Tibial artery (tissue), 4 donors: ENCODE data around the gene CDA.

Source experiments
- DNase-seq, 2 donors: peaks; one replicate each; pipeline ENCODE4 v3.0.0-alpha.2; 2019
- H3K27ac ChIP-seq, 2 donors: fragments of 200-600 bp; sonication (generic) in 1 of 2; 1 replicate in 1 of 2; 2 replicates in 1 of 2; pipeline ENCODE4 v1.5.1; 2018 to 2019; ENCODE audit warnings: mild to moderate bottlenecking in 1 of 2
- H3K27me3 ChIP-seq, 2 donors: fragments of 200-600 bp; sonication (generic) in 1 of 2; one replicate each; pipeline versions ENCODE4 v1.5.1 to v1.6.0; 2016 to 2019
- H3K36me3 ChIP-seq, 3 donors: fragments of 200-600 bp; sonication (generic) in 2 of 3; one replicate each; pipeline ENCODE4 v1.5.1; 2016 to 2019; ENCODE audit warnings: mild to moderate bottlenecking in 2 of 3
- H3K4me1 ChIP-seq, 4 donors: fragments of 200-600 bp; sonication (generic) in 2 of 4; 1 replicate in 3 of 4; 2 replicates in 1 of 4; pipeline ENCODE4 v1.5.1; 2016 to 2019
- H3K4me3 ChIP-seq, 2 donors: fragments of 200-600 bp; sonication (generic) in 1 of 2; 1 replicate in 1 of 2; 2 replicates in 1 of 2; pipeline ENCODE4 v1.5.1; 2018 to 2019; ENCODE audit warnings: mild to moderate bottlenecking in 2 of 2
- H3K9me3 ChIP-seq, 3 donors: fragments of 200-600 bp; sonication (generic) in 1 of 3; one replicate each; pipeline ENCODE4 v1.5.1; 2016 to 2019
- CTCF ChIP-seq, 2 experiments: fragments of 200-600 bp in 1 of 2; fragments of 450-650 bp in 1 of 2; IDR thresholded peaks; one replicate each; pipeline ENCODE4 v1.5.1; 2017 to 2019; ENCODE audit warnings: antibody characterized with exemption in 2 of 2, mild to moderate bottlenecking in 1 of 2, moderate library complexity in 1 of 2
- intact Hi-C: fragments of 100-400 bp; cut with DNase I; formaldehyde crosslinking; loops from one replicate; pipeline ENCODE4 v1.15.0; 2023; ENCODE audit warnings: low total_unique reads

The CDA gene

GRCh38 chr1:20666146-20666545, 77.2 kb downstream of the CDA start:
- Histone ChIP-seq H3K27ac (no peak overlapping the region), H3K4me1 (peaks cover 0 to 9% (median 4%) of the 10 kb centered on the region in 4 donors), H3K9me3 (no peaks in the 10 kb centered on the region), H3K27me3 (no peaks in the 10 kb centered on the region), H3K36me3 (no peaks in the 10 kb centered on the region), H3K4me3 (no peak overlapping the region)
- no peak for DNase-seq
- no peak for TF ChIP-seq CTCF (IDR thresholded peaks at IDR 0.05)
- intact Hi-C loops: no loop called here

DNA sequence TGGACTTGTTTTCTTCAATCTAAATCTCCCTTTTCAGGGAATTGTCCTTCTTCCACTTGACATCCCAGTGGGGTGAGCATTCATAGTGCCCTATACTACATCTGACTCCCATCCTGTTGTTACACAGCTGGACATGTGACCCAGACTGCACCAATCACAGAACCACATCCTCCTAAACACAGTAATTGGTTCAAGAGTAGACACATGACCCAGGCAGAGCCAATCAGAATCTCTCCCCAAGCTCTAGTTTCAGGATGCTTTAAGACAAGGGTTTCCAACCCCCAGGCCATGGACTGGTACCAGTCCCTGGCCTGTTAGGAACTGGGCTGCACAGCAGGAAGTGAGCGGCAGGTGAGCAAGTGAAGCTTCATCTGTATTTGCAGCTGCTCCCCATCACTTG, 77.9 kb downstream of the CDA start:
- Histone ChIP-seq H3K9me3 (no peaks in the 10 kb centered on the region), H3K36me3 (no peaks in the 10 kb centered on the region), H3K4me1 (peaks cover 0 to 9% (median 3%) of the 10 kb centered on the region in 4 donors), H3K4me3 (no peak overlapping the region), H3K27me3 (no peaks in the 10 kb centered on the region), H3K27ac (no peak overlapping the region)
- no peak for TF ChIP-seq CTCF (IDR thresholded peaks at IDR 0.05)
- intact Hi-C loops: no loop called here
- DNase-seq: no peak
